ENCODE results near the gene CNN3. TPM values are rescaled to one million over a fixed set of nuclear protein-coding genes. Genes with fewer than 3 reads are reported as not detected.

The CNN3 gene
- total RNA-seq, 1 donor from 2014 or later: 2.7 TPM

DNA sequence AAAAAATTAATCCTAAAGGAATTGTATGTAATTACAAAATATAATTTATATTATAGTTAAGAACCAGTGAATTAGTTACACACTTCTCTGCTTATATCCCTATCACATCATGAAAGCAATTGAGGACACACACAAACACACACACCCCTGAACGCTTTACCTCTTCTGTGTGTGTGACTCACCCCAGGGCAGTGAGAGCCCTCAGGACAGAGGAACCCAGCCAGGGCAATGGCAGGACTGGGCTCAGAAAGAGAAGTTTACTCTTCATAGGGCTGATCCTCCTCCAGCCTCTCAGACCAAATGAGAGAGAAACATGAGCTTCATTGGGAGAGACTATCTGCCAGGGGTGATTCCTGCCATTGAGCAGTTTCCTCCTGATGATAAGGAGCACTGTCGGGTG is 68.6 kb downstream of the CNN3 start:
- H3K27me3 Mint-ChIP-seq: peaks cover 18% of the 10 kb centered on the region
- no peaks in the 10 kb centered on the region for H3K9me3 Mint-ChIP-seq
- no peaks in the 10 kb centered on the region for H3K4me1 Mint-ChIP-seq
- intact Hi-C loops (cut with micrococcal nuclease): no loop called here
- H3K27ac Mint-ChIP-seq: no peak overlapping the region
- DNase-seq: no peak
- H3K4me3 Mint-ChIP-seq: no peak overlapping the region
- no peaks in the 10 kb centered on the region for H3K36me3 Mint-ChIP-seq (ENCODE audit: low read depth)

DNA sequence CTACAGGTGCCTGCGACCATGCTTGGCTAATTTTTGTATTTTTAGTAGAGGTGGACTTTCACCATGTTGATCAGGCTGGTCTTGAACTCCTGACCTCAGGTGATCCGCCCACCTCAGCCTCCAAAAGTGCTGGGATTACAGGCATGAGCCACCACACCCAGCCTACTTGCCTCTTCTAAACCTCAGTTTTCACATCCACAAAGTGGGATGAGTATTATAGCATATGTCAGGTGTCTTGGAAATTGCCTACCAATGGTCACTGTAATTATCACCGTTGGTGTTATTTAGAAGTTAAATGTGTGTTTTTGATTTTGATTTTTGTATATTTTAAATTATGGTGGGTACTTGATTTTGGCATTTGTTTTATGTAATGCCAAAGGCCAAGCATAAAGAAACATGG is 70.0 kb downstream of the CNN3 start:
- peaks cover 18% of the 10 kb centered on the region for H3K27me3 Mint-ChIP-seq
- H3K4me1 Mint-ChIP-seq: no peaks in the 10 kb centered on the region
- H3K4me3 Mint-ChIP-seq: no peak overlapping the region
- no peak overlapping the region for H3K27ac Mint-ChIP-seq
- H3K36me3 Mint-ChIP-seq (ENCODE audit: low read depth): no peaks in the 10 kb centered on the region
- H3K9me3 Mint-ChIP-seq: no peaks in the 10 kb centered on the region
- intact Hi-C loops (cut with micrococcal nuclease): no loop called here
- no peak for DNase-seq

DNA sequence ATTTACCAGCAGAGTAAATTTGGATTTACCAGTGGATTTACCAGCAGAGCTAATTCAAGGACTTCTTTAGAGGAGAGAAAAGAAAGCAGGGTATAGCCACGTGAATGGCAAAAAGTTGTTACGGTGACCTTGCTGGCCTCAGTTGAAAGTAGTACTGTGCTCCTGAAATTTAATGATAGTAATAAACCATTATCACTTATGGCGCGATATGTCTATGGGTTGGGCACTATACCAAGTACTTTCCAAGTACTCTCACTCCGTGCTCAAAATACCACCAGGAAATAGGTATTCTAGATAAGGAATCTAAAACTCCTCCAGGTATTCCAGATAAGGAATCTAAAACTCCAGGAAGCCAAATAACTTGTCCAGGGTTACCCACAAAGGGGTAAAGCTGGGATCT is 70.9 kb downstream of the CNN3 start:
- no peak overlapping the region for H3K27ac Mint-ChIP-seq
- no peaks in the 10 kb centered on the region for H3K4me1 Mint-ChIP-seq
- H3K36me3 Mint-ChIP-seq (ENCODE audit: low read depth): no peaks in the 10 kb centered on the region
- intact Hi-C loops (cut with micrococcal nuclease): no loop called here
- no peak for DNase-seq
- H3K4me3 Mint-ChIP-seq: no peak overlapping the region
- no peaks in the 10 kb centered on the region for H3K9me3 Mint-ChIP-seq
- H3K27me3 Mint-ChIP-seq: peaks cover 13% of the 10 kb centered on the region

DNA sequence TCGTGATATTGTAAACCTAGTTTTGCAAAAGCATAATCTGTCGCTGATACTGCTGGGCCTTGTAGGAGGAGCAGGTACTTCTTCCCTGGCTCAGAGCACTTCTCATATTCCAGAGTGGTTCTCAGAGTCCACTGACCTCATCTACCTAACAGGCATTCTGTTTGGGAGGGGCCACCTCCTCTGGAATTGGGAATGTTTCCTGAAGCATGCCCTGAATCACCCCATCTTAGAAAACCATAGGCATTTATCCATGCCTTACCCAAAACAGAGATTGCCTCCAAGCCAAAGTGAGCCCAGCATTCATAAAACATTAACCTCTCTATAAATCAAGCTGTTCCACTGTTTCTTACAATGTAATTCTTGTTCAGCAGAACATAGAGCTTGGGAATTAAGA is 71.6 kb downstream of the CNN3 start:
- no peak overlapping the region for H3K27ac Mint-ChIP-seq

DNA sequence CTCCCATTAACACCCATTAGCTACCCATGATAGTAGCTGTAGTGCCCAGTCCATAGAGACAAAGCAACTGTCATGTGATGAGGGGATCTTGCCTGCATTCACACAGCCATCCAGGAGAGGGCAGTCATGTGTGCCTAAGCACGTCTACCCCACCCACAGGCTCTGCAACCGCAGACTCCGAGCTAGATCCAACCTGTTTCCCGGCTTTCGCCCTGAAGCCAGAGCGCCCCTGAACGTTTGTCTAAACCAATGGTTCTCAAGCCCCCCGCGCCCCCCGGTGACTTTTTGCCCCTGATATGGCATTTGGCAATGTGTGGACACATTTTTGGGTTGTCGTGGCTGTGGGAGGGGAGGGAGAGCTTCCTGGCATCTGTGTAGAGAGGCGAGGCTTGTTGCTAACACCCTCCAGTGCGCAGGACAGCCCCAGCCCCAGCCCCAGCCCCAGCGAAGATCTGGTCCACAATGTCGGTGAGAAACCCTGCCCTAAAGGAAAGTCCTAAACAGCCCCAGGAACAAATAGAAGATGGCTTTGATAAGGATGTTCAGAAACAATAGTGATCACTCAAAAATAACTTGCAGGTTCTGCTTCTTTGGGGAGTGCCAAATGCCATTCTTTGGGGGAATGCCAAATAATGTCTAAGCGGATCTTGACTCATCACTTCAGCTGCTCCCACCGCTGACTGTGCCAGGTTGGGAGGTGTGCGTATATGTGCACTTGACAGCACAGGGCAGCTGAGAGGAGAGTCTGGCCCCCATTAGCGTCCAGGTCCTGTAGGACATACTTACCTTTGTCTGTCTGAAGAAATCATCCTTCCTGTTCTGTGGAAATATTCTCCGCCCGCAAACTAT is 72.2 kb downstream of the CNN3 start:
- Mint-ChIP-seq H3K27me3 (peaks cover 5% of the 10 kb centered on the region), H3K4me1 (no peaks in the 10 kb centered on the region), H3K9me3 (no peaks in the 10 kb centered on the region), H3K27ac (no peak overlapping the region), H3K4me3 (no peak overlapping the region), H3K36me3 (ENCODE audit: low read depth) (no peaks in the 10 kb centered on the region)
- DNase-seq: peak; percentile 93
- intact Hi-C loops (cut with micrococcal nuclease): loop anchor here (1.0 to 2.0 kb wide), 3 partner anchors 108 to 380 kb away; partner anchors contain the start of gene RWDD3

More for the DNA sequence above, 71.6 kb downstream of the CNN3 start:
- Mint-ChIP-seq H3K36me3 (ENCODE audit: low read depth) (no peaks in the 10 kb centered on the region), H3K27me3 (peaks cover 9% of the 10 kb centered on the region), H3K9me3 (no peaks in the 10 kb centered on the region), H3K4me3 (no peak overlapping the region), H3K4me1 (no peaks in the 10 kb centered on the region)
- intact Hi-C loops (cut with micrococcal nuclease): loop anchor here (2.0 kb wide), 1 partner anchor 107 kb away; no protein-coding TSS in a partner anchor
- DNase-seq: no peak

DNA sequence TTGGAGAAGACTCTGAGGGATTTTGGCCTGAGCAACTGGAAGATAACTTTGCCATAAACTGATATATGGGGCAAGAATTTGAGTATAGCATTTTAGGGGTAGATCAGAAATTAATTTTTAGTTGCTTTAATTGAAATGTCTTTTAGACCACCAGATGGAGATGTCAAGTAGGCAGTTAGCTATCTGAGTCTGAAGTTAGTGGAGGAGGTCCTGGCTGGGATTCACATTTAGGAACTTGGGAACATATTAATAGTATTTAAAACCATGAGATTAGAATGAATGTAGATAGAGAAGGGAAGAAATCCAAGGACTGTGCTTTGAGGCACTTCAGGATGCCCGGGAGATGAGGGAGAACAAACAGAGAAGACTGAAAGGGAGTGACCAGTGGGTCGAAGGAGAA is 74.1 kb downstream of the CNN3 start:
- Mint-ChIP-seq H3K36me3 (ENCODE audit: low read depth) (no peaks in the 10 kb centered on the region), H3K4me3 (no peak overlapping the region), H3K9me3 (no peaks in the 10 kb centered on the region), H3K4me1 (no peaks in the 10 kb centered on the region), H3K27me3 (peaks cover 3% of the 10 kb centered on the region), H3K27ac (no peak overlapping the region)
- intact Hi-C loops (cut with micrococcal nuclease): no loop called here
- no peak for DNase-seq

DNA sequence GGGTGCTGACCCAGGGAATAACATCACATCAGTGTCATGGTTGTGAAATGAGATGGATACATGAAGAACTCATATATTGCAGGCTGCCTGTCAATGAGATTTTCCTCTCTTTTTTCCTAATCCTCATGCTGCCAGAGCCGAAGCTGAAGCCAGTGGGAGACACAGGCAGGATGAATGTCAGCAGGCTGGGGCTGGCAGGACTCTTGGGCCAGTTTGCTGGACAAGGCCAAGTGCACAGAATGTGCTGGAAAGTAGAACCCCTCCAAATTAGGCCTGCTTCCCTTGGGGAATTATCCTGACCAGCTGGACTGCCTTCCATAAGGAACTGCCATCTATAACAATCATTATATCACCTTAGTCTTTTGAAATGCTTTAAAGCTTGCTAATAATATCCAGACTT is 75.3 kb downstream of the CNN3 start:
- H3K4me1 Mint-ChIP-seq: no peaks in the 10 kb centered on the region

More for the DNA sequence above, 75.3 kb downstream of the CNN3 start:
- no peak for DNase-seq
- Mint-ChIP-seq H3K36me3 (ENCODE audit: low read depth) (no peaks in the 10 kb centered on the region), H3K9me3 (no peaks in the 10 kb centered on the region), H3K4me3 (no peak overlapping the region), H3K27ac (no peak overlapping the region), H3K27me3 (peaks cover 3% of the 10 kb centered on the region)
- intact Hi-C loops (cut with micrococcal nuclease): no loop called here

Other genes with a start within 250 kb of the CNN3 start
- not detected in 2 replicates for gene SLC44A3, start 106.8 kb downstream of the CNN3 start, total RNA-seq
- 1.7 and 2.1 TPM in 2 replicates for gene ALG14, start 145.8 kb upstream of the CNN3 start, total RNA-seq
- not detected in 2 replicates for gene TLCD4, start 190.2 kb upstream of the CNN3 start, total RNA-seq

Data from activated CD4-positive, alpha-beta T cell treated with anti-CD3 and anti-CD28 coated beads, Interleukin-2, amount 10 ng/mL, durations not matched to agents 24 days and 14 days (primary cell).